GM12878 (cell line): ENCODE measurements around the gene COL1A1. TPM values are rescaled to one million over a fixed set of nuclear protein-coding genes. Genes with fewer than 3 reads are reported as not detected.

Source experiments
- ATAC-seq: fragments of 200-7000 bp; cut with Tn5 transposase; 3 replicates; pipeline ENCODE4 v1.9.1; 2020; ENCODE audit warnings: mild to moderate bottlenecking, moderate library complexity
- BruUV-seq: library from RNA; stranded (reverse); fragments of 400-500 nt; replicated peaks from 2 replicates; lab custom pipeline; 2021; lab: Mats Ljungman, UMichigan
- CTCF ChIA-PET: fragments of 300-600 bp; sonication (Branson Sonifier 250); formaldehyde crosslinking; extraction: SDS; loops from one replicate; lab custom pipeline; 2021; ENCODE audit warnings: inconsistent platforms; lab: Yijun Ruan, JAX
- POLR2A ChIA-PET: fragments of 350-600 bp; formaldehyde crosslinking; extraction: SDS; loops from one replicate; lab custom pipeline; 2021; ENCODE audit warnings: inconsistent platforms; lab: Charles Lee
- RAD21 ChIA-PET: fragments of 300-600 bp; sonication (Branson Sonifier 250); formaldehyde crosslinking; loops from one replicate; lab custom pipeline; 2023; ENCODE audit warnings: antibody characterized with exemption; ENCODE audit not compliant: unreplicated experiment; lab: Charles Lee
- SMC1A ChIA-PET: fragments of 300-600 bp; sonication (Branson Sonifier 250); formaldehyde crosslinking; loops from one replicate; lab custom pipeline; 2023; ENCODE audit not compliant: unreplicated experiment, uncharacterized antibody; lab: Charles Lee
- DNase-seq: peaks from one replicate; pipeline ENCODE4 v3.0.0-alpha.2; 2011; ENCODE audit warnings: low read depth, low spot score
- FAIRE-seq: peaks from 3 replicates; lab custom pipeline; 2011; peaks lifted over from hg19 to GRCh38; lab: Jason Lieb, UNC
- H2AFZ ChIP-seq: 2 replicates; pipeline ENCODE4 v1.6.0; 2011; ENCODE audit warnings: low read depth, low read length, control low read depth; ENCODE audit not compliant: control insufficient read depth
- H3K27ac ChIP-seq: 2 replicates; pipeline ENCODE4 v1.5.1; 2011; ENCODE audit warnings: control low read depth; ENCODE audit not compliant: control insufficient read depth, insufficient read depth
- H3K27me3 ChIP-seq, 2 experiments: replicated peaks in 1 of 2; 2 replicates each; pipeline versions ENCODE4 v1.6.0 to v1.6.1; 2011; ENCODE audit warnings: low read length in 1 of 2; ENCODE audit not compliant: control insufficient read depth in 2 of 2, insufficient read depth in 2 of 2
- H3K36me3 ChIP-seq, 2 experiments: 2 replicates each; pipeline ENCODE4 v1.5.1; 2011; ENCODE audit warnings: low read length in 1 of 2; ENCODE audit not compliant: control insufficient read depth in 2 of 2, insufficient read depth in 2 of 2
- H3K4me1 ChIP-seq: 2 replicates; pipeline ENCODE4 v1.6.1; 2011; ENCODE audit warnings: mild to moderate bottlenecking, low read length, moderate library complexity, mixed read lengths; ENCODE audit not compliant: control insufficient read depth, insufficient read depth
- H3K4me2 ChIP-seq: 2 replicates; pipeline ENCODE4 v1.6.0; 2011; ENCODE audit warnings: control low read depth; ENCODE audit not compliant: control insufficient read depth, insufficient read depth
- H3K4me3 ChIP-seq: fragments of 200-600 bp; sonication (generic); 2 replicates; pipeline ENCODE4 v1.5.1; 2016
- H3K79me2 ChIP-seq: 2 replicates; pipeline ENCODE4 v1.6.0; 2011; ENCODE audit warnings: low read length; ENCODE audit not compliant: control insufficient read depth, insufficient read depth
- H3K9ac ChIP-seq: 2 replicates; pipeline ENCODE4 v1.8.0; 2011; ENCODE audit warnings: low read length, control low read depth, mixed read lengths; ENCODE audit not compliant: control insufficient read depth, insufficient read depth
- H3K9me3 ChIP-seq: replicated peaks from 3 replicates; pipeline ENCODE4 v1.5.1; 2011; ENCODE audit warnings: mild to moderate bottlenecking, low read length; ENCODE audit not compliant: control insufficient read depth, insufficient read depth
- H4K20me1 ChIP-seq: 2 replicates; pipeline ENCODE4 v1.6.0; 2011; ENCODE audit not compliant: control insufficient read depth, insufficient read depth
- CHD1 ChIP-seq: IDR thresholded peaks from 2 replicates; pipeline ENCODE4 v1.6.1; 2012; ENCODE audit warnings: low read depth, low read length, improper control_type of control experiment
- EED ChIP-seq: sonication (generic); IDR thresholded peaks from 2 replicates; pipeline ENCODE4 v1.6.1; 2016; ENCODE audit warnings: antibody characterized with exemption, low read depth
- EGR1 ChIP-seq, 2 experiments: IDR thresholded peaks; 1 replicate in 1 of 2; 2 replicates in 1 of 2; pipeline ENCODE4 v1.6.1; 2011 to 2012; ENCODE audit warnings: low read depth in 2 of 2, low read length in 2 of 2, borderline replicate concordance in 1 of 2, mild to moderate bottlenecking in 1 of 2, moderate library complexity in 1 of 2
- ESRRA ChIP-seq: IDR thresholded peaks from 2 replicates; pipeline ENCODE4 v1.6.1; 2012; ENCODE audit warnings: mild to moderate bottlenecking, low read length, improper control_type of control experiment
- GATAD2B ChIP-seq: fragments of 450-650 bp; conservative IDR thresholded peaks from 2 replicates; pipeline ENCODE4 v1.6.1; 2017; ENCODE audit warnings: low read depth, mild to moderate bottlenecking, moderate library complexity
- IKZF2 ChIP-seq, 2 experiments: fragments of 450-650 bp; IDR thresholded peaks; 2 replicates each; pipeline ENCODE4 v1.6.1; 2017; ENCODE audit warnings: mild to moderate bottlenecking in 2 of 2, moderate library complexity in 2 of 2
- POLR2AphosphoS2 ChIP-seq: IDR thresholded peaks from 2 replicates; pipeline ENCODE4 v1.6.1; 2011; ENCODE audit warnings: low read depth, mild to moderate bottlenecking, low read length, improper control_type of control experiment, moderate library complexity
- ZNF217 ChIP-seq: fragments of 450-650 bp; IDR thresholded peaks from 2 replicates; pipeline ENCODE4 v1.6.1; 2017; ENCODE audit warnings: antibody characterized with exemption, mild to moderate bottlenecking
- WGBS: methylation state at CpG from one replicate; pipeline ENCODE4 v1.1.6; 2016; ENCODE audit warnings: low lambda C conversion rate; ENCODE audit not compliant: insufficient replicate concordance, insufficient coverage; ENCODE audit errors: missing lambda C conversion rate; 5-methylcytosine and 5-hydroxymethylcytosine counted together
- in situ Hi-C: fragments of 300-500 bp; cut with MboI; formaldehyde crosslinking; loops from 9 replicates; pipeline ENCODE4 v1.14.3; 2018; ENCODE audit warnings: mixed read lengths
- intact Hi-C: fragments of 100-400 bp; cut with micrococcal nuclease; formaldehyde crosslinking; loops from one replicate; pipeline ENCODE4 v1.14.2; 2022; ENCODE audit not compliant: unreplicated experiment
- polyA plus RNA-seq, 11 experiments: library from polyadenylated mRNA; depleted of rRNA in 4 of 11; unstranded in 6 of 11; stranded (reverse) in 5 of 11; fragments of >200 nt; fragmentation: Nextera tagmentation in 4 of 11; fragmentation: Illumina TruSeq in 1 of 11; extraction: Ambion mirVana in 4 of 11; extraction: Trizol in 1 of 11; gene quantifications; 1 replicate in 1 of 11; 2 replicates in 10 of 11; pipeline versions ENCODE4 v1.2.1 to v1.2.3, GENCODE V29; 2011 to 2016; ENCODE audit warnings: inconsistent platforms in 2 of 11, missing spikeins in 2 of 11, low read depth in 1 of 11
- total RNA-seq, 4 experiments: library from RNA; depleted of rRNA in 3 of 4; stranded (reverse); fragments of >200 nt in 3 of 4; fragmentation: Illumina TruSeq in 1 of 4; extraction: Trizol in 1 of 4; gene quantifications; 2 replicates each; pipeline versions ENCODE4 v1.2.1 to v1.2.3, GENCODE V29; 2013 to 2021
- TF ChIP-seq, protein P1 (sequence below): fragments of 450-650 bp; IDR thresholded peaks from 2 replicates; pipeline ENCODE4 v1.6.1; 2016; ENCODE audit warnings: mild to moderate bottlenecking

Gene COL1A1
- total and polyA plus RNA-seq, 10 of the 15 experiments (the other 5 are each of a cell fraction or from before 2014, with no cell fraction given), result 0.18 to 7.7 (median 2.3) TPM

DNA sequence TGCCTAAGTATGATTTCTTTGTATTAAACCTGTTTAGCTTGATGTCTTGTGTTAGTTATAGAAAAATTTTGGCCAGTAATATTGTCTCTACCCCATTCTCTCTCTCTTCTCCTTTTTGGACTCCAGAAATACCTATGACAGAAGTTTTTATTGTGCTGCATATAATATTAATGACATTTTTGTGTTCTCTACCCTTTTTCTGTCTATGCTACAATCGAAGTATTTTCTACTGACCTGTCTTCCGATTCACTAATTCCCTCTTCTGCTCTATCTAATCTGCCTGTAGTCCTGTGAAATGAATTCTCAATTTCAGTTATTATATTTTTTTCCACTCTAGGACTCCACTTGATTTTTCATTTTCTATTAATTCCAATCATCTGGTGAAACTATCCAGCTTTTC is 46.8 kb upstream of the COL1A1 start:
- H3K79me2 ChIP-seq, result no peaks in the 10 kb centered on the region
- peaks cover 1% of the 10 kb centered on the region; the same call in 2 of the 3 replicates for H3K9me3 ChIP-seq
- H2AFZ ChIP-seq, result no peak overlapping the region
- H3K36me3 ChIP-seq, result no peaks in the 10 kb centered on the region
- no peak for ATAC-seq
- no peak overlapping the region for H3K27ac ChIP-seq
- TF ChIP-seq IKZF2 (IDR thresholded peaks at IDR 0.05) (no peak), EGR1 (IDR thresholded peaks at IDR 0.05; ENCODE audit: borderline replicate concordance in 1 of 2, low read depth in 2 of 2, low read length in 2 of 2) (no peak), POLR2AphosphoS2 (no peak), CHD1 (no peak), GATAD2B (no peak), ESRRA (no peak), ZNF217 (no peak), EED (no peak)
- TF ChIP-seq, protein P1, sequence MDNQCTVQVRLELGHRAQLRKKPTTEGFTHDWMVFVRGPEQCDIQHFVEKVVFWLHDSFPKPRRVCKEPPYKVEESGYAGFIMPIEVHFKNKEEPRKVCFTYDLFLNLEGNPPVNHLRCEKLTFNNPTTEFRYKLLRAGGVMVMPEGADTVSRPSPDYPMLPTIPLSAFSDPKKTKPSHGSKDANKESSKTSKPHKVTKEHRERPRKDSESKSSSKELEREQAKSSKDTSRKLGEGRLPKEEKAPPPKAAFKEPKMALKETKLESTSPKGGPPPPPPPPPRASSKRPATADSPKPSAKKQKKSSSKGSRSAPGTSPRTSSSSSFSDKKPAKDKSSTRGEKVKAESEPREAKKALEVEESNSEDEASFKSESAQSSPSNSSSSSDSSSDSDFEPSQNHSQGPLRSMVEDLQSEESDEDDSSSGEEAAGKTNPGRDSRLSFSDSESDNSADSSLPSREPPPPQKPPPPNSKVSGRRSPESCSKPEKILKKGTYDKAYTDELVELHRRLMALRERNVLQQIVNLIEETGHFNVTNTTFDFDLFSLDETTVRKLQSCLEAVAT, result no peak
- ChIA-PET CTCF (interaction anchor here (1.0 kb wide), 1 partner anchor 79 kb away, joined by 3 read pairs; no protein-coding TSS in a partner anchor), RAD21 (no interaction called here), POLR2A (no interaction called here), SMC1A (no interaction called here)
- no peak for DNase-seq
- H3K27me3 ChIP-seq, result no peaks in the 10 kb centered on the region
- intact Hi-C loops, result no loop called here
- in situ Hi-C loops, result no loop called here
- H3K9ac ChIP-seq, result no peak overlapping the region
- H3K4me1 ChIP-seq, result no peaks in the 10 kb centered on the region
- WGBS, result 46% methylated on average over 2 of the region's 2 CpGs
- no peak for FAIRE-seq
- no peaks in the 10 kb centered on the region for H4K20me1 ChIP-seq
- H3K4me3 ChIP-seq, result no peak overlapping the region
- BruUV-seq, result no TSS peak
- no peak overlapping the region for H3K4me2 ChIP-seq
